NCI-H748 (cell line): Measurements from ENCODE around the gene CTSH.

Experiments
- DNase-seq: peaks from one replicate; lab custom pipeline; 2025; ENCODE audit not compliant: unreplicated experiment; lab: John Stamatoyannopoulos, UW

CTSH gene

GRCh38 chr15:78977591-78978347 is 32.9 kb upstream of the CTSH start:
- no peak for DNase-seq

GRCh38 chr15:78977091-78977571 is 32.3 kb upstream of the CTSH start:
- no peak for DNase-seq

GRCh38 chr15:78976691-78977090 is 31.8 kb upstream of the CTSH start:
- DNase-seq, result no peak

DNA sequence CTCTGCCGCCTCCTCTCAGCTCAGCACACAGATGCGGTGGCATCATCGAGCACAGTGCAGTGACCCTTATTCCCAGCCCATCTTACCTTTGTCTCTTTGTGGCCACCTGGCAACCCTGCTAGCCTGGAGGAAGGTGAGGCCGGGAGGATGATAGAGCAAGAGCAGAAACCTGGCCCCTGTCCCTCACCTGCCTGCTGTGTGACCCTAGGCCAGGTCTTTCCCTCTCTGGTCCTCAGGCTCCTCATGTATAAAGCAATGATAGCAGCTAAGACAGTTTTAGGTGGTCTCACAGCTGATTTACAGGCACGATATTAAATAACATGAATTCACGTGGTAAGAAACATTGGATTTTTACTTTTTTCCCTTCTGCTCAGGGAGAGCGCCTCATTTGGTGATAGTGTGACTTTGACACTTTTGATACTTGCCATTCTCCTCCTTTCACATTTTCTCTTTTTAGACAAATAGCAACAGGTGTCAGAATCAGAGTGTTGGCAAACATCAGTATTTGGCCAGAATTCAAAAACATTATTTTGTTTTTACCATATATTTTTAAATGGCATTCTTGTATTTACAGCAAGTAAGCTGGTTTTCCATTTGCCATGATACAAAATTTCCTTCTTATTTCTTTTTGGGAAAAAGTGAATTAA is 29.5 kb upstream of the CTSH start:
- no peak for DNase-seq

DNA sequence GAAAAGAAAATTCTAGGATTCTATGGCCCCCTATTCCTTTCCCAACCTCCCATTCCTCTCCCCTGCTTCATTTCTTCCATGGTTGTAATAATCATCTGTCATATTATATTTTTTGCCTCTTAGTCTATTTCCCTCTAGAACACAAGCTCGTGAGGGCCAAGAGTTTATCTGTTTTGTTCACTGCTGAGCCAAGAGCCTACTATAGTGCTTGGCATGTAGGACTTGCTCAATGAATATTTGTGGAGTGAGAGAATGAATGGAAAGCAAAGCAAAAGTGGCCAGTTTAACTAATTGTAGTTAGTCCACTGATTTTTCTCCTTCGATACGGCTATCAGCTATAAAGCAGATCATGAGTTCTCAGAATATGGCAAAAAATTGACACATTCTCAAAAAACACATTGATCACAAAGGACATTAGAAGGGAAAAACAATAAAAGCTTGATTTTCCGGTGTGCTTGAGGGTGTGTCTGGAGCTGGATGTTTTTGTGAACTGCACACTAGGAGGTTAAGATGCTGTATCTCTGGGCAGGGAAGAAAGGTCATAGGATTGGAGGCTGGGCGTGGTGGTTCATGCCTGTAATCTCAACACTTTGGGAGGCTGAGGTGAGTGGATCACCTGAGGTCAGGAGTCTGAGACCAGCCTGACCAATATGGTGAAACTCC is 25.0 kb upstream of the CTSH start:
- no peak for DNase-seq

DNA sequence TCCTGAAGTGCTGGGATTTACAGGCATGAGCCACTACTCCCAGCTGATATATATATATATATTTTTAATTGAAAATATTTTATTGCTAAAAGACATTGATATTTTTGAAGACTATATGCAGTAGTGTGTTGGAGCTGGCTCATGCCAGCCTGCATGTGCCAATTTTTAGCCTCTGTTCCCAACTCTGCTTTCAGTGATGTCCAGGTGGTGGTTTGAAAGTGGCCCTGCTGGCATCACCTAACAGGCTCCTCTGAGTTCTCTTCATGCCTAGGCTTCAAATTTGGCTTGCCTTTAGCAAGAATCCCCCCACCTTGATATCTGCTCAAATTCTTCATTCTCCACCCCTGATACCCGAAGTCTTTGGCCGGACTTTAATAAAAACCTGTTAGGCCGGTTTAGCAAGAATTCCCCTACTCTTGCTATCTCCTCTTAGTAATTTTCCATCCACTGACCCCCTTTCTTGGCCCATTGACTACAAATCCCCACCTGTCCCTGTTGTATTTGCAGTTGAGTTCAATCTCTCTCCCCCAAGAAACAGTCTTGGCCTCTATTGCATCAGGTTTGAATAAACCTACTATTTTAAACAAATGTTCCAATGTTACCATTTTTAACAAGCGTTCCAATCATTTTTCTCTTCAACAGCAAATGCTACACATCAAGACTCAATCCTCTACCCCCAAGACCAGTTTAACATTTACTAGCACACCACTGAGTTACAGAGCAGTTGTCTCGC is 23.9 kb upstream of the CTSH start:
- peak; percentile 30 for DNase-seq

GRCh38 chr15:78968114-78968513 is 23.3 kb upstream of the CTSH start:
- no peak for DNase-seq

DNA sequence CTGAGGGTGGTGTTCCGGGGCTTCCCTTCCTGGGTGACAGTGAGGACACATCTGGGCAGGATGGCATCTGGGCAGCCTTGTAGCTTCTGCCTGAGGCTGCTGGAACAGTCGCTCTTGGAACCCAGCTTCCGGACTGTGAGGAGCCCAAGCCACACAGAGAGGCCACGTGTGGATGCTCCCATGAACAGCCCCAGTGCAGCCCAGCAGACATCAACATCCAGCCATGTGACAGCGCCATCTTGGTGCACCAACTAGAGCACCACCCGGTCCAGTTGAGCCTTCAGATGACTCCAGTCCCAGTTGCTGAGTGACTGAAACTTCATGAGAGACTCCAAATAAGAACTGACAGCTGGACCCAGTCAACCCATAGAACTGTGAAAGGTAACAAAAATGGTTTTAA is 15.5 kb upstream of the CTSH start:
- no peak for DNase-seq

DNA sequence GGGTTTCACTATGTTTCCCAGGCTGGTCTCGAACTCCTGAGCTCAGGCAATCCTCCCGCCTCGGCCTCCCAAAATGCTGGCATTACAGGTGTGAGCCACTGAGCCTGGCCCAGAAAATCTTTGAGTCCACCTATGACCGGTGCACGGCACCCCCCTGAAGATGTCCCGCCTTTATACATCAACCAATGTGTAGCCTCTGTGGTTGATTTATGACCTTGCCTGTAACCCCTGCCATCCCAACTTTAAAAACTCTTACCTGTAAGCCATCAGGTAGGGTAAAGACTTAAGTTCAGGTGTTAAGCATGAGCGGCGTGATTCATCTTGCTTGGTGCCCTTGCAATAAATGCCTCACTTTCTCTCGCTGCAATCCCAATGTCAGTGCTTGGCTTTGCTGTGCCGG is 14.5 kb upstream of the CTSH start:
- DNase-seq, result no peak

- no peak for DNase-seq
Observed at GRCh38 chr15:78957416-78958093, 12.7 kb upstream of the CTSH start.

- DNase-seq, result no peak
Observed at GRCh38 chr15:78956937-78957336, 12.1 kb upstream of the CTSH start.

- no peak for DNase-seq
Observed at GRCh38 chr15:78955355-78955754, 10.5 kb upstream of the CTSH start.

DNA sequence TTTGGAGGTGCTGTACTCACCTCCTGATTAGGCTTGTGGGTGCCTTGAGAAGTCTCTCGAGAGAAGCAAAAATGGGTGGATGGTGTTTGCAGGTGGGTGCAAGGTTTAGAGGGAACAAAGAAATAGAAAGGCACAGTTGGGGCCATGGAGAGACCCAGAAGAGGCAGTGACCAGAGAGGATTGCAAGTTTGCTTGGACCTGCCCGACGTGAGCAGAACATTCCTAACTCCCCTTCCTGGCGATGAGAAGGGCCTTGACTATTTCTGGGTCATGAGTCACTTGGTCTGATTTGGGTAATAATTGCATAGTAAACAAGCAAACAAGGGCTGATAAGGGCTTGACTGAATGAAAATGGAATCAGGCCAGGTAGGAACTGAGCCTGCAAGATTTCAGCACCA is 7.0 kb upstream of the CTSH start:
- DNase-seq, result peak; percentile 35

DNA sequence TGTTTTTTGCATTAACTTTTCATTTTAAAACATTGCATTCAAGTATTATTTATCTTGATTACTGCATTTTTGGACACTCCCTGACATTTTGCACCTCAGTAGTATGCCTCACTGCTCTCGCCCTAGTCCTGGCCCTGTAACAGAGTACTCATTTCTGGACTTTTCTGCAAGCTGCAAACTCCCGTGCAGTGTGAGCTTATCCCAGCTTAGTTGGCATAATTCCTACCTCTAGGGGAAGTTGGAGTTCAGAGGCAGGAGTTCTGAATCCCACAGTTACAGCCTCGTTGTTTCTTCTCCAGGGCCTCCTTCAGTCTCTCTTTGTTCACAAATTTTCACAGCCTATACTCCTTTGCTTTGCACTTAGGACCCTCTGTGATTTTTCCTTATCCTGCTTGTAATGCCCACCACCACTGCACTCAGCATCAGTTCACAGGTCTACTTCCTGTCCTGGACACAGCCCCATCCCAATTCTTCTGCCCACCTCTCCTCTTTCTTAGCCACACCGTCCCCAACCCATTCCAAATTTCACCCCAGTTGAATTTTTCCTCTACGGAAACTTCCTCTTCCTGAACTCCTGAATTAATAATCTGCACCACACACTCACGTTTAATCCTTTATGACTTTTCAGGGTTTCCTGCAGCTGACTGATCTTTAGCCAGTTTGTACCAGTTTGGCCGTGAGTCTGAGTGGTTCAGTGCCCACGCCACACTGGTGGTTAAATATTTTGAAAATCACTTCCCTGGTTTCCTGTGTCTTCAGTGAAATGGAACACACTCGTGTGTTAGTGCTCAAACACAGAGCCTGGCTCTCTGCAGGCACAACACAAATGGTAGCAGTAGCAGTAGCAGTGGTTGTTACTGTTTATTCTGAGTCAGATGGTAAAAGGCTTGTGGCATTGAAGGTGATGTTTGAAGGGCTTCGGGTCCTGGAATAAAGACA is 6.3 kb upstream of the CTSH start:
- no peak for DNase-seq

DNA sequence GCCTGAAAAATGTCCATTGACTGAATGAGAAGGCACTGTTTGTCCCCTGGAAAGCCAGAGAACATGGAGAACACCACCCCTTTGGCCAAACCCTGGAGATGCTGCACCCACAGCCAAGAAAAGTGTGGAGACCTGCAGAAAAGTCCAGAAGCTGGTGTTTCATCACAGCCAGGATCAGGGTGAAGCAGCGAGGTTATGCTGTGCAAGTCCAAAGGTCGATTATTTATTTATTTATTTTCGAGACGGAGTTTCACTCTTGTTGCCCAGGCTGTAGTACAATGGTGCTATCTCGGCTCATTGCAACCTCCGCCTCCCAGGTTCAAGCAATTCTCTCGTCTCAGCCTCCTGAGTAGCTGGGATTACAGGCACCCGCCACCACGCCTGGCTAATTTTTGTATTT is 5.5 kb upstream of the CTSH start:
- no peak for DNase-seq

GRCh38 chr15:78949461-78949860 is 4.6 kb upstream of the CTSH start:
- DNase-seq, result no peak

DNA sequence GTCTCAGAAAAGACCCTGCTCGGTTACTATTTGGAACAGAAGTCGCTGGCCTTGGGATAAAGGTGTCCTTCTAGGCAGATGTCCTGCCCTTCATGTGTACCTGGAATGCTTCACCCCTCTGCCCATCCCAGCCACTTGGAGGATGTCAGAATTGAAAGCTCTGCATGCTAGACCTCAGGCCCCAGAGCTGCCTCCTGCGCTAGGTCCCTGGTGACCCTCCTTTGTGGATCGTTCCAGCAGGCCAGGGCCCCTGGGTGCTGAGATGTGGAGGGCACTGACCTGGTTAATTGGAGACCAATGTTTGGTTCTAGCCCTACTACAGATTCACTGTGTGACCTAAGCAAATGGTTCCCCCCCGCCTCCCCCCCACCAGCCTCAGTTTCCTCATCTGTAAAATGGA is 2.7 kb upstream of the CTSH start:
- no peak for DNase-seq

- no peak for DNase-seq
Observed at GRCh38 chr15:78946493-78946892, 1.6 kb upstream of the CTSH start.

- peak; percentile 25 for DNase-seq
Observed at GRCh38 chr15:78944202-78944625, 632 bp downstream of the CTSH start.

DNA sequence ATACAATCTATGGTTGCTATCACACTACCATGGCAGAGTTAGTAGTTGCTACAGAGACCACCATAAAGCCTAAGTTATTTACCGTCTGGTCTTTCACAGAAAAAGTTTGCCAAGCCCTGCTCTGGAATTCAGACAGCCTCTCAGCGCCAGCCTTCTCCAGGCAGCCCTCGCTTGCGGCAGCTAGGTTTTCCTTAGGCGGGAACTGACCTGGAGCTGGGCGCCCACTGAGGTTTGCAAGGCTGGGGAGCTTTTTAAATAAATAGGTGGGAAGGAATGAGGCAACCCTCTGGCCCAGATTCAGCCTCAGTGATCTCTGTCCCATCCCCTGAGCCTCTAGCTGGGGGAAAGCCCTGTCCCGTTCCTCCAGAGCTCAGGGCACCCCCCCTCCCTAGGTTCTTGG is 1.2 kb downstream of the CTSH start:
- DNase-seq, result no peak
